IMR-90 (cell line): ENCODE measurements around the gene OR1M1. TPM values are rescaled to one million over a fixed set of nuclear protein-coding genes. Genes with fewer than 3 reads are reported as not detected.

Experiments
- ATAC-seq: fragments of 200-7000 bp; cut with Tn5 transposase; 2 replicates; pipeline ENCODE4 v1.9.1; 2020; ENCODE audit warnings: low read depth, mild to moderate bottlenecking, moderate library complexity
- BruUV-seq: library from RNA; stranded (reverse); fragments of 400-500 nt; replicated peaks from 2 replicates; lab custom pipeline; 2021; lab: Mats Ljungman, UMichigan
- CTCF ChIA-PET: fragments of 300-600 bp; formaldehyde crosslinking; extraction: SDS; loops from one replicate; lab custom pipeline; 2021; ENCODE audit warnings: antibody characterized with exemption; lab: Yijun Ruan, JAX
- POLR2A ChIA-PET: fragments of 300-600 bp; sonication (Branson Sonifier 250); formaldehyde crosslinking; loops from one replicate; lab custom pipeline; 2022; ENCODE audit warnings: antibody characterized with exemption; ENCODE audit not compliant: unreplicated experiment; lab: Charles Lee
- DNase-seq: peaks from one replicate; pipeline ENCODE4 v3.0.0; 2013
- H2AFZ ChIP-seq: replicated peaks from 2 replicates; pipeline ENCODE3; 2013; ENCODE audit warnings: low read length, mild to moderate bottlenecking; ENCODE audit not compliant: poor library complexity
- H2AK5ac ChIP-seq: 2 replicates; pipeline ENCODE4 v1.6.1; 2013; ENCODE audit warnings: low read depth, low read length, inconsistent platforms
- H2AK9ac ChIP-seq: replicated peaks from 2 replicates; pipeline ENCODE3; 2013; ENCODE audit warnings: mild to moderate bottlenecking, low read depth, low read length, moderate library complexity; ENCODE audit not compliant: poor library complexity
- H2BK120ac ChIP-seq: 2 replicates; pipeline ENCODE4 v1.6.1; 2013; ENCODE audit warnings: low read depth, low read length, inconsistent platforms
- H2BK15ac ChIP-seq: 3 replicates; pipeline ENCODE4 v1.6.1; 2013; ENCODE audit warnings: low read depth, low read length, inconsistent platforms
- H2BK20ac ChIP-seq: 2 replicates; pipeline ENCODE4 v1.6.1; 2013; ENCODE audit warnings: low read depth, mild to moderate bottlenecking, inconsistent platforms, low read length, moderate library complexity
- H2BK5ac ChIP-seq: 2 replicates; pipeline ENCODE4 v1.6.1; 2013; ENCODE audit warnings: mild to moderate bottlenecking, low read depth, low read length, inconsistent platforms; ENCODE audit not compliant: poor library complexity, severe bottlenecking
- H3K14ac ChIP-seq: replicated peaks from 2 replicates; pipeline ENCODE4 v1.6.1; 2013; ENCODE audit warnings: low read depth, low read length, inconsistent platforms
- H3K18ac ChIP-seq: 2 replicates; pipeline ENCODE4 v1.6.1; 2013; ENCODE audit warnings: low read depth, low read length, control low read depth
- H3K23ac ChIP-seq: 2 replicates; pipeline ENCODE4 v1.6.1; 2013; ENCODE audit warnings: low read depth, low read length, inconsistent platforms
- H3K27ac ChIP-seq: 2 replicates; pipeline ENCODE4 v1.5.1; 2013; ENCODE audit warnings: mild to moderate bottlenecking, control low read depth, low read length; ENCODE audit not compliant: insufficient read depth
- H3K27me3 ChIP-seq: 2 replicates; pipeline ENCODE4 v1.6.1; 2013; ENCODE audit warnings: low read length; ENCODE audit not compliant: control insufficient read depth, insufficient read depth
- H3K36me3 ChIP-seq: 2 replicates; pipeline ENCODE4 v1.6.1; 2013; ENCODE audit warnings: low read length, mixed read lengths; ENCODE audit not compliant: control insufficient read depth, insufficient read depth
- H3K4ac ChIP-seq: 2 replicates; pipeline ENCODE4 v1.6.1; 2013; ENCODE audit warnings: low read depth, low read length, inconsistent platforms
- H3K4me1 ChIP-seq: 2 replicates; pipeline ENCODE4 v1.6.1; 2013; ENCODE audit warnings: low read length, mixed read lengths; ENCODE audit not compliant: control insufficient read depth, insufficient read depth
- H3K4me2 ChIP-seq: 2 replicates; pipeline ENCODE4 v1.6.1; 2013; ENCODE audit warnings: low read depth, mild to moderate bottlenecking, control low read depth, low read length, moderate library complexity
- H3K4me3 ChIP-seq: 2 replicates; pipeline ENCODE4 v1.5.1; 2013; ENCODE audit warnings: low read depth, mild to moderate bottlenecking, control low read depth, low read length, moderate library complexity; ENCODE audit not compliant: insufficient read depth
- H3K56ac ChIP-seq: 2 replicates; pipeline ENCODE4 v1.6.1; 2013; ENCODE audit warnings: low read length, inconsistent platforms; ENCODE audit not compliant: insufficient read depth; ENCODE audit errors: extremely low read depth
- H3K79me1 ChIP-seq, 2 experiments: 2 replicates each; pipeline ENCODE4 v1.6.1; 2013; ENCODE audit warnings: low read length in 2 of 2, inconsistent platforms in 1 of 2, low read depth in 1 of 2
- H3K9ac ChIP-seq: 2 replicates; pipeline ENCODE4 v1.6.1; 2013; ENCODE audit warnings: low read depth, low read length, control low read depth
- H3K9me1 ChIP-seq: 2 replicates; pipeline ENCODE4 v1.6.1; 2013; ENCODE audit warnings: low read length, inconsistent platforms; ENCODE audit not compliant: insufficient read depth
- H3K9me3 ChIP-seq: 2 replicates; pipeline ENCODE4 v1.6.1; 2013; ENCODE audit warnings: low read length; ENCODE audit not compliant: control insufficient read depth, insufficient read depth
- H4K20me1 ChIP-seq: 2 replicates; pipeline ENCODE4 v1.6.1; 2013; ENCODE audit warnings: low read length, inconsistent platforms; ENCODE audit not compliant: insufficient read depth
- H4K5ac ChIP-seq: 2 replicates; pipeline ENCODE4 v1.6.1; 2013; ENCODE audit warnings: mild to moderate bottlenecking, low read depth, low read length, control low read depth
- H4K8ac ChIP-seq, 2 experiments: 2 replicates each; pipeline ENCODE4 v1.6.1; 2013; ENCODE audit warnings: low read depth in 2 of 2, low read length in 2 of 2, control low read depth in 1 of 2, inconsistent platforms in 1 of 2
- H4K91ac ChIP-seq: 2 replicates; pipeline ENCODE4 v1.6.1; 2013; ENCODE audit warnings: low read depth, low read length, inconsistent platforms; ENCODE audit not compliant: insufficient read depth
- BHLHE40 ChIP-seq: fragments of 150-350 bp; IDR thresholded peaks from 2 replicates; pipeline ENCODE4 v1.6.1; 2016; ENCODE audit warnings: mild to moderate bottlenecking, low read depth, low read length
- CEBPB ChIP-seq: IDR thresholded peaks from 2 replicates; pipeline ENCODE4 v1.6.1; 2012; ENCODE audit warnings: low read depth, low read length, improper control_type of control experiment
- CHD1 ChIP-seq: IDR thresholded peaks from 2 replicates; pipeline ENCODE4 v1.6.1; 2012; ENCODE audit warnings: low read depth, low read length, improper control_type of control experiment
- FOS ChIP-seq: fragments of 150-350 bp; IDR thresholded peaks from 2 replicates; pipeline ENCODE4 v1.6.1; 2016; ENCODE audit warnings: low read depth, low read length
- MAFK ChIP-seq: IDR thresholded peaks from 2 replicates; pipeline ENCODE4 v1.6.1; 2012; ENCODE audit warnings: low read depth, low read length, improper control_type of control experiment
- MAZ ChIP-seq: IDR thresholded peaks from 2 replicates; pipeline ENCODE4 v1.6.1; 2012; ENCODE audit warnings: low read depth, mild to moderate bottlenecking, low read length, improper control_type of control experiment, moderate library complexity, borderline replicate concordance
- MXI1 ChIP-seq: IDR thresholded peaks from 2 replicates; pipeline ENCODE4 v1.6.1; 2012; ENCODE audit warnings: low read depth, mild to moderate bottlenecking, low read length, moderate library complexity, borderline replicate concordance
- NFE2L2 ChIP-seq: fragments of 150-350 bp; IDR thresholded peaks from 2 replicates; pipeline ENCODE4 v1.6.1; 2016; ENCODE audit warnings: low read depth, mild to moderate bottlenecking, low read length
- POLR2A ChIP-seq: IDR thresholded peaks from 2 replicates; pipeline ENCODE4 v1.6.1; 2012; ENCODE audit warnings: mild to moderate bottlenecking, low read depth, low read length
- RAD21 ChIP-seq: IDR thresholded peaks from 2 replicates; pipeline ENCODE4 v1.6.1; 2012; ENCODE audit warnings: low read length, improper control_type of control experiment
- RCOR1 ChIP-seq: IDR thresholded peaks from 2 replicates; pipeline ENCODE4 v1.6.1; 2012; ENCODE audit warnings: mild to moderate bottlenecking, low read length, improper control_type of control experiment; ENCODE audit not compliant: insufficient replicate concordance
- RFX5 ChIP-seq: IDR thresholded peaks from 2 replicates; pipeline ENCODE4 v1.8.0; 2012; ENCODE audit warnings: low read depth, mild to moderate bottlenecking, low read length, moderate library complexity
- SMC3 ChIP-seq: fragments of 150-350 bp; IDR thresholded peaks from 2 replicates; pipeline ENCODE4 v1.6.1; 2016; ENCODE audit warnings: low read depth, mild to moderate bottlenecking, antibody characterized with exemption, low read length, moderate library complexity
- WGBS, 2 experiments: methylation state at CpG; one replicate each; pipeline versions ENCODE4 v1.1.5 to v1.1.7; 2013; ENCODE audit warnings: missing lambda C conversion rate in 2 of 2; ENCODE audit not compliant: insufficient read length in 1 of 2; ENCODE audit errors: extremely low coverage in 2 of 2; 5-methylcytosine and 5-hydroxymethylcytosine counted together
- dilution Hi-C: fragments of 300-500 bp; cut with HindIII; formaldehyde crosslinking; loops from one replicate; pipeline ENCODE4 v1.14.3; 2018; ENCODE audit warnings: low sequenced_read_pairs; ENCODE audit not compliant: unreplicated experiment
- in situ Hi-C: fragments of 300-500 bp; cut with MboI; formaldehyde crosslinking; loops from 3 replicates; pipeline ENCODE4 v1.14.3; 2019; ENCODE audit warnings: low sequenced_read_pairs, inconsistent platforms, mixed read lengths
- intact Hi-C: fragments of 100-400 bp; cut with micrococcal nuclease; formaldehyde crosslinking; loops from 2 replicates; pipeline ENCODE4 v1.10.0; 2022
- polyA plus RNA-seq, 3 experiments: library from polyadenylated mRNA; depleted of rRNA; stranded (reverse); fragments of >200 nt; gene quantifications; 2 replicates each; pipeline ENCODE4 v1.2.3, GENCODE V29; 2012; ENCODE audit warnings: low replicate concordance in 1 of 3
- total RNA-seq: library from RNA; depleted of rRNA; stranded (reverse); fragments of >200 nt; gene quantifications from 2 replicates; pipeline ENCODE4 v1.2.3, GENCODE V29; 2012
- TF ChIP-seq, protein P1 (sequence below): conservative IDR thresholded peaks from 2 replicates; pipeline ENCODE4 v1.5.1; 2012; ENCODE audit warnings: mild to moderate bottlenecking, low read depth, low read length, improper control_type of control experiment
- TF ChIP-seq, protein P2 (sequence below): fragments of 150-350 bp; IDR thresholded peaks from 2 replicates; pipeline ENCODE4 v1.6.1; 2017; ENCODE audit warnings: mild to moderate bottlenecking, antibody characterized with exemption, low read length, low read depth
- TF ChIP-seq, protein P3 (sequence below): fragments of 150-350 bp; IDR thresholded peaks from 2 replicates; pipeline ENCODE4 v1.6.1; 2016; ENCODE audit warnings: low read depth, mild to moderate bottlenecking, low read length, moderate library complexity, borderline replicate concordance

OR1M1 gene
- total and polyA plus RNA-seq, 2 of the 4 experiments (the other 2 are of a cell fraction) = not detected

DNA sequence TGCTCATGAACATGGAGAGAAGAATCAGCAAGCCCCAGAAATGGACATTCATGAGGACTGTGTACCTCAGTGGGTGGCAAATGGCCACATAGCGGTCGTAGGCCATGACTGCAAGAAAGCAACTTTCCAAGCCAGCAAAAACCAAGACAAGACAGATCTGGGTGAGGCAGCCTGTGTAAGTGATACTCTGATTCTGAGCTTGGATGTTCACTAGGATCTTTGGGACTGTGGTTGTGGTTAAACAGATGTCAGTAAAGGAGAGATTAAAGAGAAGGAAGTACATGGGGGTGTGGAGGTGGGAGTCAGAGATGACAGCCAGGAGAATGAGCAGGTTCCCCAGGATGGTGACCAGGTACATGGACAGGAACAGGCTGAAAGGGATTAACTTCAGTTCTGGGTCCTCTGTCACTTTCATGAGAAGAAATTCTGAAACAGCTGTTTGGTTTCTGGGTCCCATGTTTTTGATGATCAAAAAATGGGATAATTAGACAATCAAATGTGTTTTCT lies 28.5 kb downstream of the OR1M1 start, which contains the start of gene OR7G1:
Gene OR7G1, minus strand, starts transcription at position 457 of the 507 bp plus-strand sequence. Its CDS starts 0 bp downstream, at position 457.
- H3K4me3 ChIP-seq = no peak within 1 kb of the TSS
- intact Hi-C loops (no loop called here), dilution Hi-C loops (no loop called here)

More for the DNA sequence above, 28.5 kb downstream of the OR1M1 start, which contains the start of gene OR7G1:
- H3K27me3 ChIP-seq = no peaks in the 10 kb centered on the region
- no peak within 1 kb of the TSS for H3K4ac ChIP-seq
- H3K9me1 ChIP-seq = no peaks in the 10 kb centered on the region
- no peaks in the 10 kb centered on the region for H3K4me1 ChIP-seq
- in situ Hi-C loops = no loop called here
- no peak within 1 kb of the TSS for H3K9ac ChIP-seq
- no peak within 1 kb of the TSS for H3K4me2 ChIP-seq
- H2AFZ ChIP-seq = no peak within 1 kb of the TSS
- no peak within 1 kb of the TSS for H2BK120ac ChIP-seq
- no peaks in the 10 kb centered on the region for H4K20me1 ChIP-seq
- no peak within 1 kb of the TSS for H3K14ac ChIP-seq
- no peak within 1 kb of the TSS for H4K8ac ChIP-seq
- DNase-seq = no peak
- no peak within 1 kb of the TSS for H4K91ac ChIP-seq
- no CpG with 5 or more reads among the region's 2 CpGs for WGBS, 2 experiments
- no peak within 1 kb of the TSS for H3K18ac ChIP-seq
- no peak within 1 kb of the TSS for H3K23ac ChIP-seq
- ATAC-seq = no peak
- H3K27ac ChIP-seq = no peak within 1 kb of the TSS
- no peak within 1 kb of the TSS for H3K56ac ChIP-seq
- no peak within 1 kb of the TSS for H2BK15ac ChIP-seq
- H3K9me3 ChIP-seq = peaks cover 4% of the 10 kb centered on the region
- ChIA-PET CTCF (no interaction called here), POLR2A (no interaction called here)
- no peak within 1 kb of the TSS for H4K5ac ChIP-seq
- H2BK5ac ChIP-seq = no peak within 1 kb of the TSS
- no peak within 1 kb of the TSS for H2AK9ac ChIP-seq
- H3K36me3 ChIP-seq = no peaks in the 10 kb centered on the region
- no peak for TF ChIP-seq RCOR1
- no peak for TF ChIP-seq SMC3
- TF ChIP-seq RAD21 = no peak
- TF ChIP-seq, protein P1, sequence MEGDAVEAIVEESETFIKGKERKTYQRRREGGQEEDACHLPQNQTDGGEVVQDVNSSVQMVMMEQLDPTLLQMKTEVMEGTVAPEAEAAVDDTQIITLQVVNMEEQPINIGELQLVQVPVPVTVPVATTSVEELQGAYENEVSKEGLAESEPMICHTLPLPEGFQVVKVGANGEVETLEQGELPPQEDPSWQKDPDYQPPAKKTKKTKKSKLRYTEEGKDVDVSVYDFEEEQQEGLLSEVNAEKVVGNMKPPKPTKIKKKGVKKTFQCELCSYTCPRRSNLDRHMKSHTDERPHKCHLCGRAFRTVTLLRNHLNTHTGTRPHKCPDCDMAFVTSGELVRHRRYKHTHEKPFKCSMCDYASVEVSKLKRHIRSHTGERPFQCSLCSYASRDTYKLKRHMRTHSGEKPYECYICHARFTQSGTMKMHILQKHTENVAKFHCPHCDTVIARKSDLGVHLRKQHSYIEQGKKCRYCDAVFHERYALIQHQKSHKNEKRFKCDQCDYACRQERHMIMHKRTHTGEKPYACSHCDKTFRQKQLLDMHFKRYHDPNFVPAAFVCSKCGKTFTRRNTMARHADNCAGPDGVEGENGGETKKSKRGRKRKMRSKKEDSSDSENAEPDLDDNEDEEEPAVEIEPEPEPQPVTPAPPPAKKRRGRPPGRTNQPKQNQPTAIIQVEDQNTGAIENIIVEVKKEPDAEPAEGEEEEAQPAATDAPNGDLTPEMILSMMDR = no peak
- TF ChIP-seq CHD1 = no peak
- no peak for TF ChIP-seq NFE2L2
- no peak for TF ChIP-seq MXI1
- TF ChIP-seq RFX5 = no peak
- TF ChIP-seq FOS = no peak
- TF ChIP-seq CEBPB = no peak
- TF ChIP-seq MAZ = no peak
- TF ChIP-seq, protein P2, sequence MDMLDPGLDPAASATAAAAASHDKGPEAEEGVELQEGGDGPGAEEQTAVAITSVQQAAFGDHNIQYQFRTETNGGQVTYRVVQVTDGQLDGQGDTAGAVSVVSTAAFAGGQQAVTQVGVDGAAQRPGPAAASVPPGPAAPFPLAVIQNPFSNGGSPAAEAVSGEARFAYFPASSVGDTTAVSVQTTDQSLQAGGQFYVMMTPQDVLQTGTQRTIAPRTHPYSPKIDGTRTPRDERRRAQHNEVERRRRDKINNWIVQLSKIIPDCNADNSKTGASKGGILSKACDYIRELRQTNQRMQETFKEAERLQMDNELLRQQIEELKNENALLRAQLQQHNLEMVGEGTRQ = no peak
- TF ChIP-seq BHLHE40 = no peak
- no peak for TF ChIP-seq MAFK
- no peak for TF ChIP-seq POLR2A
- TF ChIP-seq, protein P3, sequence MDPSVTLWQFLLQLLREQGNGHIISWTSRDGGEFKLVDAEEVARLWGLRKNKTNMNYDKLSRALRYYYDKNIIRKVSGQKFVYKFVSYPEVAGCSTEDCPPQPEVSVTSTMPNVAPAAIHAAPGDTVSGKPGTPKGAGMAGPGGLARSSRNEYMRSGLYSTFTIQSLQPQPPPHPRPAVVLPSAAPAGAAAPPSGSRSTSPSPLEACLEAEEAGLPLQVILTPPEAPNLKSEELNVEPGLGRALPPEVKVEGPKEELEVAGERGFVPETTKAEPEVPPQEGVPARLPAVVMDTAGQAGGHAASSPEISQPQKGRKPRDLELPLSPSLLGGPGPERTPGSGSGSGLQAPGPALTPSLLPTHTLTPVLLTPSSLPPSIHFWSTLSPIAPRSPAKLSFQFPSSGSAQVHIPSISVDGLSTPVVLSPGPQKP = no peak
- H3K79me1 ChIP-seq = no peaks in the 10 kb centered on the region
- H2AK5ac ChIP-seq = no peak within 1 kb of the TSS
- BruUV-seq = no TSS peak
- no peak within 1 kb of the TSS for H2BK20ac ChIP-seq
